IPS DF 4.7 (cell line): ENCODE results near the gene SFPQ.
"Not testable (repeated sequence)": the region's sequence is repeated elsewhere in the genome, so short reads cannot be mapped to it uniquely, and the experiment has no call there.

Experiments
- DNase-seq: peaks from one replicate; pipeline ENCODE4 v3.0.0-alpha.2; 2013; ENCODE audit warnings: low spot score; ENCODE audit errors: extremely low read depth

SFPQ gene, protein sequence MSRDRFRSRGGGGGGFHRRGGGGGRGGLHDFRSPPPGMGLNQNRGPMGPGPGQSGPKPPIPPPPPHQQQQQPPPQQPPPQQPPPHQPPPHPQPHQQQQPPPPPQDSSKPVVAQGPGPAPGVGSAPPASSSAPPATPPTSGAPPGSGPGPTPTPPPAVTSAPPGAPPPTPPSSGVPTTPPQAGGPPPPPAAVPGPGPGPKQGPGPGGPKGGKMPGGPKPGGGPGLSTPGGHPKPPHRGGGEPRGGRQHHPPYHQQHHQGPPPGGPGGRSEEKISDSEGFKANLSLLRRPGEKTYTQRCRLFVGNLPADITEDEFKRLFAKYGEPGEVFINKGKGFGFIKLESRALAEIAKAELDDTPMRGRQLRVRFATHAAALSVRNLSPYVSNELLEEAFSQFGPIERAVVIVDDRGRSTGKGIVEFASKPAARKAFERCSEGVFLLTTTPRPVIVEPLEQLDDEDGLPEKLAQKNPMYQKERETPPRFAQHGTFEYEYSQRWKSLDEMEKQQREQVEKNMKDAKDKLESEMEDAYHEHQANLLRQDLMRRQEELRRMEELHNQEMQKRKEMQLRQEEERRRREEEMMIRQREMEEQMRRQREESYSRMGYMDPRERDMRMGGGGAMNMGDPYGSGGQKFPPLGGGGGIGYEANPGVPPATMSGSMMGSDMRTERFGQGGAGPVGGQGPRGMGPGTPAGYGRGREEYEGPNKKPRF

DNA sequence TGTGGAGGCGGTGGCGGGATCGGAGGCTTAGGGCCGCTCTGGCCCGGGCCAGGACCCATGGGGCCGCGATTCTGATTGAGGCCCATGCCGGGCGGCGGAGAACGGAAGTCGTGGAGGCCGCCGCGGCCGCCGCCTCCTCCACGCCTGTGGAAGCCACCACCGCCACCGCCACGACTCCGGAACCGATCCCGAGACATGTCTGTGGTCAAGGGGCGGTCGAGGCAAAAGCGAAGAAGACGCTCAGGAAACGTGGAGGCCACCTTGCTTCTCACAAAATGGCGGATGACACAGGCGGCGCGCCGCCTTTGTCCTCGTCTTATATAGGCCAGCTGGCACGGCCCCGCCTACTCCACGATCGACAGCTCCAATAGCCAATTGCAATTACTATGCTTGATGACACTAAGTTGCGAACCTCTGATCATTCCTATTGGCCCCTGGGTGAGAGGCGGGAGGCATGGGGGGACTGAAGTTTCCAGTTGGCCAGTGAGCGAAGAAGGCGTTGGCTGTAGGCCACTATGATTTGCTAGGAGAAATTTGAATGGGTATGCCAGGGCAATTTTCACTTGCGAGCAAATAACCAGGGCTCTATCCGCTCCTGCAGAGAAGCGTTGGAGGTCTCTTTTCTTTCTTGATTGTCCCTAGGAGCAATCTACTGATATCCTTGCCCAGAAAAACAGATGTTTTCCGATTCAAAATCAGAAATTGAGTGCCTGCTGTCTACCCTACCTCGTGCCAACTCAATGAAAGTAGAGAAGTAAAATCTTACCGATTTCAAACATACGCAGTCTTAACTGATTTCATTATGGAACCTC lies at the start of gene SFPQ:
Gene SFPQ, minus strand, starts transcription at position 293 of the 812 bp plus-strand sequence. Its CDS starts 96 bp downstream, at position 197.
- DNase-seq: peak; percentile 99

DNA sequence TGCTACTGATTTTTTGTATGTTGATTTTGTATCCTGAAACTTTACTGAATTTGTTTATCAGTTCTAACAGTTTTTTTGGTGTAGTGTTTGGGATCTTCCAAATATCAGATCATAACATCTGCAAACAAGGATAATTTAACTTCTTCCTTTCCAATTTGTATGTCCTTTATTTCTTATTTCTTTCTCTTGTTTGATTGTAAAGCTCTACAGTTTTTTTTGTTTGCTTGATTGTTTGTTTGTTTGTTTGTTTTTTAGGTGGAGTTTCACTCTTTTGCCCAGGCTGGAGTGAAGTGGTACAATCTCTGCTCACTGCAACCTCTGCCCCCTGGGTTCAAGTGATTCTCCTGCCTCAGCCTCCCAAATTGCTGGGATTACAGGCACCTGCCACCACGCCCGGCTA lies 43.8 kb upstream of the SFPQ start:
- not testable (repeated sequence) for DNase-seq

DNA sequence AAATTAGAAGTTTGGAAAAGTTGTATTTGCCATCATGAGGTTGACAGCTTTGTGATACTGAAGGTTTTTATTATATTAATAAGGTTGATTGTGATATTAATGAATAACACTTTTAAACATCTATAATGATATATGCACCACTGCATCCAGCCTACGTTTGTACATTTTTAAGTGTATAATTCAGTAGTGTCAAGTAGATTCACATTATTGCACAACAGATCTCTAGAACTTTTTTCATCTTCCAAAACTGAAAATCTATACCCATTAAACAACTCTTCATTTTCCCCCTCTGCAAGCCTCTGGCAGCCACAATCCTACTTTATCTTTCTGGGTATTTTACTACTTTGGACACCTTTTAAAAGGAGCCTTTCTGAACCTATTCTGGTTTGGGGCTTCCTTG lies 38.3 kb upstream of the SFPQ start:
- DNase-seq: no peak

- no peak for DNase-seq
Measured at GRCh38 chr1:35229587-35230360, 36.8 kb upstream of the SFPQ start.

- no peak for DNase-seq
Measured at GRCh38 chr1:35226546-35226945, 33.6 kb upstream of the SFPQ start.

DNA sequence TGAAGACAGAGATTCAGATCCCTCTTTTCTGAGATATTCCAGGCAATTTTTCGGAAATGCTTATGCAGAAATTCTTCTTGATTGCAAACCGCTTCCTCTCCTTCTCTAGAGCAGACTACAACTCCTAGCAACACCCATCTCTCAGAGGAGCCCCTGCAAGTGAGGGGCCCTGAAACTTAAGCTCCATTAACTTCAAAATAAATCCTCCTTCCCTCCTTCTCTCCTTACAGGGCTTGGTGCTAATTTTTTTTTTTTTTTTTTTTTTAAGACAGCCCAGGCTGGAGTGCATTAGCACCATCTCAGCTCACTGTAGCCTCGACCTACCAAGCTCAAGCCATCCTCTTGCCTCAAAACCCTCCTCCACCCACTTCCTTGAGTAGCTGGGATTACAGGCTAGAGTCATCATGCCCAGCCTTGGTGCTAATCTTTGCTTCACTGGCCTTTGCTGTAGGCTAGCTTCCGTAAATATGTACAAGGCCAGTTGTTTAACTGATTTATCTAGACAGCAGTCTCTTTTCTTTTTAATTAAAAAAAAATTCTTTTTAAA lies 30.2 kb upstream of the SFPQ start:
- no peak for DNase-seq

- no peak for DNase-seq
Measured at GRCh38 chr1:35222322-35223083, 29.6 kb upstream of the SFPQ start.

DNA sequence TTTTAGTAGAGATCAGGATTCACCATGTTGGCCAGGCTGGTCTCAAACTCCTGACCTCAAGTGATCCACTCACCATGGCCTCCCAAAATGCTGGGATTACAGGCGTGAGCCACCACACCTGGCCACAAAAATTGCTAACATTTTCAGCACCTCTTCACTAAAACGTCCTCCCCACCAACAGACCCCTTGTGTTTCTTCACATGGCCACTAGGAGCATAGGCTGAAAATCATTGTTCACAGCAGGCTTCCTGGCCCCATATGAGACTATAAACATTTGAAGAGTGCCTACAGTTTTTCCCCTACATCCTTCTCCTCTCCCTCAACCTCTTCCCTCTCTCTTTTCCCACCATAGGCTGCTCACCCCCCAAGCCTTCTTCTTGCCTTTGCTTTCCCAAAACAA lies 28.0 kb upstream of the SFPQ start:
- DNase-seq: peak; percentile 28

DNA sequence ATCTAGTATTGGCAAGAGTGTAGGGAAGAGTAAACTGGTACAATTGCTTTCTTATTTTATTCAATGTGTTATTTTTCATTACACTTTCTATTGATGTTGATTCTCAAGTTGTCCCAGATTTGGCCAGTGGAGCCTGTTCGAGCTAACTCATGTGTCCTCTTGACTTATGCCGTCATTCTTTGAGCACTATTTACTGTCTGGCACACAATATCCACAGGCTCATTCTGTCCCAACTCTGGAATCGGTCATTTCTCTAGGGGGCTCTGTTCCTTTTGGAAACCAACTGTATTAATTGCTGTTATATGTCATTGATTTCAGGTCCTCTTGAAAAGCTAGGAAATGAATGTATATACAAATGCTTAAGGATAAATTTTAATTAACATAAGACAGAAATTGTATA lies 22.4 kb upstream of the SFPQ start:
- no peak for DNase-seq

DNA sequence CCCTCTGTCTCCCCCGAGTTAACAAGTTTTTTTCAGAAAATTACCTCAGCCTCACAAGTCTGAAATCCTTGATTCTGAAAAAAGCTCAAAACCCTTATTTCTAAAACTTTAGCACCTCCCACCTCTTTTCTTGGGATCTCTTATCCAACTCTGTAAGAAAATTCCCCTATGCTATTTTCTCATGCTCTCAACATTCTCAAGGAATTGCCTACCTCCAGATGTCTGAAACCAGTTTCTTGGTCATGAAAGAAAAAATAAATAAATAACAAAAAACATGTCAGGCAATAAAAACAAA lies 18.1 kb upstream of the SFPQ start:
- no peak for DNase-seq

GRCh38 chr1:35210321-35211119 lies 17.6 kb upstream of the SFPQ start:
- peak; percentile 22 for DNase-seq

- DNase-seq: no peak
Measured at GRCh38 chr1:35203295-35203694, 10.3 kb upstream of the SFPQ start.

DNA sequence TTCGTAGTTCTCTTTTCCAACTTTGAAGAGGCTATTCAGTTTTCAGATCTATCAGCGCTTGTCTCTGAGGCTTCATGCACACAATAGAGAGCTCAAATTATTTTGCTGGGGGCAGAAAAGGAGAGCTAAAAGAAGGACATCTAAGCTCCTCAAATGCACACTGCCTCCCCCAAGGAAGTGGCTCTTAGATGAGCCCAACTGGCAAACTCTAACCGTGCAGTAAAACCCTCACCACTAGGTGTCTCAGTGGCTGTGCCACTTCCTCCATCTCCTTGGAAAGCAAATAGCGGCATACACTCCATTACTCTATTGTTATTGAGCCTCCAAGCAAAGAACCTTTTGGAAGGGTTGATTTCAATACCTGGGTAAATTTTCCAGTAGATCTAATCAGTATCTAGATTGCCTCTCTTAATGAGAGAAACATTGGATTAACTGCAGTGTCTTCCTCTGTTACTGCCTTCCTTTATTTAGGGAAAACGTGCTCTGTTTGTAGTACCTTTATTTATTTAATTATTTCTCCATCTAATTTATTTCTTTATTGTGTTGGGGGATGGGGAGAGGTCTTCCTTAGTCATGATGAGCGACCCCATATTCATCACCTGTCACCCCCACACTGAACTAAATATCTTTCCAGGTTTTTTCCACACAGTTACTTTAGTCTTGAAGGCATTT lies 9.2 kb upstream of the SFPQ start:
- DNase-seq: peak; percentile 80

GRCh38 chr1:35201631-35202030 lies 8.7 kb upstream of the SFPQ start:
- DNase-seq: no peak

GRCh38 chr1:35192056-35192852 lies 691 bp downstream of the SFPQ start:
- no peak for DNase-seq

DNA sequence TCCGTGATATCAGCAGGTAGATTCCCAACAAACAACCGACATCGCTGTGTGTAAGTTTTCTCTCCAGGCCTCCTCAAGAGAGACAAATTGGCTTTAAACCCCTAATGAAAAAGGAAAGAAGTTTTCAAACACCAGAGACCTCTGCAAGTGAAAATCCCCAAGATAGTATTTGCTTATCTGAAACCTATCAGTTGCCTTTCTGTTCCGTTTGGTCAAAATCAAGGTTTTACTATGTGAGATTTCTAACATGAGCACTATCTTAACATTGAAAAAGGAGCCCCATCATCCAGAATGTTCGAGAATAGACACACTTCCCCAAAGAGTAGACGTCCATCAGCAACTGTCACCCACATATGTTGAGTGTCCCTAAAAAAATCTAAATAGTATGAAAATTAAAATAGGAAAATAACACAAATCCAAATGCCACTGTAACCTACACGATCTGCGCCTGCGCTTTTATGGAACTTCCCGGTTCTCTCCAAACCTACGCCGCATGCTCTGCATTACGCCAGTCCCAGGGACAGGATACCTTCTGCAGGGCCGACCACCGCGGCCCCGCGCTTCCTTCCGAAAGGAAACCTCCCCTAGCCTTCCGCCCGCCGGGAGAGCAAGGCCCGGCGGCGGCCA lies 1.4 kb downstream of the SFPQ start:
- no peak for DNase-seq

GRCh38 chr1:35190784-35191183 lies 2.2 kb downstream of the SFPQ start:
- DNase-seq: no peak
